IMR-90 (cell line): ENCODE results near the gene CUTA. TPM values are rescaled to one million over a fixed set of nuclear protein-coding genes. Genes with fewer than 3 reads are reported as not detected.

Experiments
- ATAC-seq: fragments of 200-7000 bp; cut with Tn5 transposase; 2 replicates; pipeline ENCODE4 v1.9.1; 2020; ENCODE audit warnings: low read depth, mild to moderate bottlenecking, moderate library complexity
- BruUV-seq: library from RNA; stranded (reverse); fragments of 400-500 nt; replicated peaks from 2 replicates; lab custom pipeline; 2021; lab: Mats Ljungman, UMichigan
- CTCF ChIA-PET: fragments of 300-600 bp; formaldehyde crosslinking; extraction: SDS; loops from one replicate; lab custom pipeline; 2021; ENCODE audit warnings: antibody characterized with exemption; lab: Yijun Ruan, JAX
- POLR2A ChIA-PET: fragments of 300-600 bp; sonication (Branson Sonifier 250); formaldehyde crosslinking; loops from one replicate; lab custom pipeline; 2022; ENCODE audit warnings: antibody characterized with exemption; ENCODE audit not compliant: unreplicated experiment; lab: Charles Lee
- DNase-seq: peaks from one replicate; pipeline ENCODE4 v3.0.0; 2013
- H2AFZ ChIP-seq: replicated peaks from 2 replicates; pipeline ENCODE3; 2013; ENCODE audit warnings: low read length, mild to moderate bottlenecking; ENCODE audit not compliant: poor library complexity
- H2AK5ac ChIP-seq: 2 replicates; pipeline ENCODE4 v1.6.1; 2013; ENCODE audit warnings: low read depth, low read length, inconsistent platforms
- H2AK9ac ChIP-seq: replicated peaks from 2 replicates; pipeline ENCODE3; 2013; ENCODE audit warnings: mild to moderate bottlenecking, low read depth, low read length, moderate library complexity; ENCODE audit not compliant: poor library complexity
- H2BK120ac ChIP-seq: 2 replicates; pipeline ENCODE4 v1.6.1; 2013; ENCODE audit warnings: low read depth, low read length, inconsistent platforms
- H2BK15ac ChIP-seq: 3 replicates; pipeline ENCODE4 v1.6.1; 2013; ENCODE audit warnings: low read depth, low read length, inconsistent platforms
- H2BK20ac ChIP-seq: 2 replicates; pipeline ENCODE4 v1.6.1; 2013; ENCODE audit warnings: low read depth, mild to moderate bottlenecking, inconsistent platforms, low read length, moderate library complexity
- H2BK5ac ChIP-seq: 2 replicates; pipeline ENCODE4 v1.6.1; 2013; ENCODE audit warnings: mild to moderate bottlenecking, low read depth, low read length, inconsistent platforms; ENCODE audit not compliant: poor library complexity, severe bottlenecking
- H3K14ac ChIP-seq: replicated peaks from 2 replicates; pipeline ENCODE4 v1.6.1; 2013; ENCODE audit warnings: low read depth, low read length, inconsistent platforms
- H3K18ac ChIP-seq: 2 replicates; pipeline ENCODE4 v1.6.1; 2013; ENCODE audit warnings: low read depth, low read length, control low read depth
- H3K23ac ChIP-seq: 2 replicates; pipeline ENCODE4 v1.6.1; 2013; ENCODE audit warnings: low read depth, low read length, inconsistent platforms
- H3K27ac ChIP-seq: 2 replicates; pipeline ENCODE4 v1.5.1; 2013; ENCODE audit warnings: mild to moderate bottlenecking, control low read depth, low read length; ENCODE audit not compliant: insufficient read depth
- H3K27me3 ChIP-seq: 2 replicates; pipeline ENCODE4 v1.6.1; 2013; ENCODE audit warnings: low read length; ENCODE audit not compliant: control insufficient read depth, insufficient read depth
- H3K36me3 ChIP-seq: 2 replicates; pipeline ENCODE4 v1.6.1; 2013; ENCODE audit warnings: low read length, mixed read lengths; ENCODE audit not compliant: control insufficient read depth, insufficient read depth
- H3K4ac ChIP-seq: 2 replicates; pipeline ENCODE4 v1.6.1; 2013; ENCODE audit warnings: low read depth, low read length, inconsistent platforms
- H3K4me1 ChIP-seq: 2 replicates; pipeline ENCODE4 v1.6.1; 2013; ENCODE audit warnings: low read length, mixed read lengths; ENCODE audit not compliant: control insufficient read depth, insufficient read depth
- H3K4me2 ChIP-seq: 2 replicates; pipeline ENCODE4 v1.6.1; 2013; ENCODE audit warnings: low read depth, mild to moderate bottlenecking, control low read depth, low read length, moderate library complexity
- H3K4me3 ChIP-seq: 2 replicates; pipeline ENCODE4 v1.5.1; 2013; ENCODE audit warnings: low read depth, mild to moderate bottlenecking, control low read depth, low read length, moderate library complexity; ENCODE audit not compliant: insufficient read depth
- H3K56ac ChIP-seq: 2 replicates; pipeline ENCODE4 v1.6.1; 2013; ENCODE audit warnings: low read length, inconsistent platforms; ENCODE audit not compliant: insufficient read depth; ENCODE audit errors: extremely low read depth
- H3K79me1 ChIP-seq, 2 experiments: 2 replicates each; pipeline ENCODE4 v1.6.1; 2013; ENCODE audit warnings: low read length in 2 of 2, inconsistent platforms in 1 of 2, low read depth in 1 of 2
- H3K9ac ChIP-seq: 2 replicates; pipeline ENCODE4 v1.6.1; 2013; ENCODE audit warnings: low read depth, low read length, control low read depth
- H3K9me1 ChIP-seq: 2 replicates; pipeline ENCODE4 v1.6.1; 2013; ENCODE audit warnings: low read length, inconsistent platforms; ENCODE audit not compliant: insufficient read depth
- H3K9me3 ChIP-seq: 2 replicates; pipeline ENCODE4 v1.6.1; 2013; ENCODE audit warnings: low read length; ENCODE audit not compliant: control insufficient read depth, insufficient read depth
- H4K20me1 ChIP-seq: 2 replicates; pipeline ENCODE4 v1.6.1; 2013; ENCODE audit warnings: low read length, inconsistent platforms; ENCODE audit not compliant: insufficient read depth
- H4K5ac ChIP-seq: 2 replicates; pipeline ENCODE4 v1.6.1; 2013; ENCODE audit warnings: mild to moderate bottlenecking, low read depth, low read length, control low read depth
- H4K8ac ChIP-seq, 2 experiments: 2 replicates each; pipeline ENCODE4 v1.6.1; 2013; ENCODE audit warnings: low read depth in 2 of 2, low read length in 2 of 2, control low read depth in 1 of 2, inconsistent platforms in 1 of 2
- H4K91ac ChIP-seq: 2 replicates; pipeline ENCODE4 v1.6.1; 2013; ENCODE audit warnings: low read depth, low read length, inconsistent platforms; ENCODE audit not compliant: insufficient read depth
- CEBPB ChIP-seq: IDR thresholded peaks from 2 replicates; pipeline ENCODE4 v1.6.1; 2012; ENCODE audit warnings: low read depth, low read length, improper control_type of control experiment
- MXI1 ChIP-seq: IDR thresholded peaks from 2 replicates; pipeline ENCODE4 v1.6.1; 2012; ENCODE audit warnings: low read depth, mild to moderate bottlenecking, low read length, moderate library complexity, borderline replicate concordance
- RAD21 ChIP-seq: IDR thresholded peaks from 2 replicates; pipeline ENCODE4 v1.6.1; 2012; ENCODE audit warnings: low read length, improper control_type of control experiment
- SMC3 ChIP-seq: fragments of 150-350 bp; IDR thresholded peaks from 2 replicates; pipeline ENCODE4 v1.6.1; 2016; ENCODE audit warnings: low read depth, mild to moderate bottlenecking, antibody characterized with exemption, low read length, moderate library complexity
- WGBS, 2 experiments: methylation state at CpG; one replicate each; pipeline versions ENCODE4 v1.1.5 to v1.1.7; 2013; ENCODE audit warnings: missing lambda C conversion rate in 2 of 2; ENCODE audit not compliant: insufficient read length in 1 of 2; ENCODE audit errors: extremely low coverage in 2 of 2; 5-methylcytosine and 5-hydroxymethylcytosine counted together
- dilution Hi-C: fragments of 300-500 bp; cut with HindIII; formaldehyde crosslinking; loops from one replicate; pipeline ENCODE4 v1.14.3; 2018; ENCODE audit warnings: low sequenced_read_pairs; ENCODE audit not compliant: unreplicated experiment
- in situ Hi-C: fragments of 300-500 bp; cut with MboI; formaldehyde crosslinking; loops from 3 replicates; pipeline ENCODE4 v1.14.3; 2019; ENCODE audit warnings: low sequenced_read_pairs, inconsistent platforms, mixed read lengths
- intact Hi-C: fragments of 100-400 bp; cut with micrococcal nuclease; formaldehyde crosslinking; loops from 2 replicates; pipeline ENCODE4 v1.10.0; 2022
- polyA plus RNA-seq, 3 experiments: library from polyadenylated mRNA; depleted of rRNA; stranded (reverse); fragments of >200 nt; gene quantifications; 2 replicates each; pipeline ENCODE4 v1.2.3, GENCODE V29; 2012; ENCODE audit warnings: low replicate concordance in 1 of 3
- total RNA-seq: library from RNA; depleted of rRNA; stranded (reverse); fragments of >200 nt; gene quantifications from 2 replicates; pipeline ENCODE4 v1.2.3, GENCODE V29; 2012
- TF ChIP-seq, protein P1 (sequence below): fragments of 150-350 bp; IDR thresholded peaks from 2 replicates; pipeline ENCODE4 v1.6.1; 2016; ENCODE audit warnings: low read depth, mild to moderate bottlenecking, low read length, moderate library complexity, borderline replicate concordance

Gene CUTA
- total and polyA plus RNA-seq, 2 of the 4 experiments (the other 2 are of a cell fraction), result 136 to 427 TPM

GRCh38 chr6:33383427-33384185 is 34.3 kb downstream of the CUTA start:
- intact Hi-C loops, result no loop called here
- Histone ChIP-seq H3K18ac (no peak overlapping the region), H3K56ac (no peak overlapping the region), H3K9me3 (no peaks in the 10 kb centered on the region), H3K27ac (no peak overlapping the region), H2BK120ac (no peak overlapping the region), H2AK9ac (no peak overlapping the region), H2BK20ac (no peak overlapping the region), H2AFZ (no peak overlapping the region), H3K4me3 (no peak overlapping the region), H2AK5ac (no peak overlapping the region), H3K4me2 (no peak overlapping the region), H3K9me1 (no peaks in the 10 kb centered on the region), H4K20me1 (no peaks in the 10 kb centered on the region), H4K5ac (no peak overlapping the region), H2BK5ac (no peak overlapping the region), H4K91ac (no peak overlapping the region), H3K9ac (no peak overlapping the region), H3K23ac (no peak overlapping the region), H3K79me1 (no peaks in the 10 kb centered on the region), H4K8ac (no peak overlapping the region), H3K4ac (no peak overlapping the region), H3K27me3 (0 out of 2 replicates have a peak, but pooled peaks cover 2% of the 10 kb centered on the region), H2BK15ac (no peak overlapping the region), H3K36me3 (no peaks in the 10 kb centered on the region), H3K4me1 (no peaks in the 10 kb centered on the region), H3K14ac (no peak overlapping the region)
- ChIA-PET POLR2A (no interaction called here), CTCF (interaction anchor here (0.6 to 1.0 kb wide), 10 partner anchors 9 to 408 kb away, joined by 3 to 5 read pairs (median 3); no protein-coding TSS in a partner anchor)
- no TSS peak for BruUV-seq
- DNase-seq, result no peak
- no peak for TF ChIP-seq MXI1
- TF ChIP-seq CEBPB, result no peak
- no peak for TF ChIP-seq SMC3
- TF ChIP-seq, protein P1, sequence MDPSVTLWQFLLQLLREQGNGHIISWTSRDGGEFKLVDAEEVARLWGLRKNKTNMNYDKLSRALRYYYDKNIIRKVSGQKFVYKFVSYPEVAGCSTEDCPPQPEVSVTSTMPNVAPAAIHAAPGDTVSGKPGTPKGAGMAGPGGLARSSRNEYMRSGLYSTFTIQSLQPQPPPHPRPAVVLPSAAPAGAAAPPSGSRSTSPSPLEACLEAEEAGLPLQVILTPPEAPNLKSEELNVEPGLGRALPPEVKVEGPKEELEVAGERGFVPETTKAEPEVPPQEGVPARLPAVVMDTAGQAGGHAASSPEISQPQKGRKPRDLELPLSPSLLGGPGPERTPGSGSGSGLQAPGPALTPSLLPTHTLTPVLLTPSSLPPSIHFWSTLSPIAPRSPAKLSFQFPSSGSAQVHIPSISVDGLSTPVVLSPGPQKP, result no peak
- no peak for TF ChIP-seq RAD21
- dilution Hi-C loops, result no loop called here
- 81% methylated on average over 3 of the region's 10 CpGs; no CpG with 5 or more reads in 1 of the 2 experiments for WGBS, 2 experiments
- no peak for ATAC-seq
- in situ Hi-C loops, result no loop called here
